Stomach smooth muscle (tissue), 2 donors: ENCODE data around the gene HBA1.
"Not testable (repeated sequence)": the region's sequence is repeated elsewhere in the genome, so short reads cannot be mapped to it uniquely, and the experiment has no call there.

Experiments
- H3K27ac ChIP-seq: one replicate; pipeline ENCODE4 v1.7.0; 2013; ENCODE audit warnings: mild to moderate bottlenecking, low read length, inconsistent platforms
- H3K27me3 ChIP-seq, 2 donors: one replicate each; pipeline ENCODE4 v1.7.0; 2013; ENCODE audit warnings: low read length in 2 of 2; ENCODE audit not compliant: insufficient read depth in 2 of 2, control insufficient read depth in 1 of 2
- H3K36me3 ChIP-seq, 2 donors: one replicate each; pipeline ENCODE4 v1.7.0; 2013; ENCODE audit warnings: low read length in 2 of 2; ENCODE audit not compliant: control insufficient read depth in 2 of 2, insufficient read depth in 2 of 2
- H3K4me1 ChIP-seq: one replicate; pipeline ENCODE4 v1.7.0; 2013; ENCODE audit warnings: low read length; ENCODE audit not compliant: control insufficient read depth, insufficient read depth
- H3K4me3 ChIP-seq, 2 donors: one replicate each; pipeline ENCODE4 v1.7.0; 2013; ENCODE audit warnings: low read length in 2 of 2
- H3K9ac ChIP-seq, 2 donors: one replicate each; pipeline ENCODE4 v1.7.0; 2013; ENCODE audit warnings: low read length in 2 of 2, mild to moderate bottlenecking in 1 of 2
- H3K9me3 ChIP-seq, 2 donors: one replicate each; pipeline ENCODE4 v1.7.0; 2013; ENCODE audit warnings: low read length in 2 of 2; ENCODE audit not compliant: control insufficient read depth in 2 of 2
- donor health status: healthy.
- donor health status: Pancreatic carcinoma.

The HBA1 gene

GRCh38 chr16:211631-212180 is 35.2 kb downstream of the HBA1 start:
- H3K36me3 ChIP-seq, result peaks cover 31 to 33% of the 10 kb centered on the region in 2 donors
- not testable (repeated sequence) for H3K27ac ChIP-seq

GRCh38 chr16:212999-213398 is 36.5 kb downstream of the HBA1 start:
- H3K27ac ChIP-seq, result no peak overlapping the region
- no peaks in the 10 kb centered on the region for H3K4me1 ChIP-seq
- H3K36me3 ChIP-seq, result peaks cover 25 to 36% of the 10 kb centered on the region in 2 donors
- no peaks in the 10 kb centered on the region for H3K27me3 ChIP-seq
- H3K9me3 ChIP-seq, result no peaks in the 10 kb centered on the region
- no peak overlapping the region for H3K4me3 ChIP-seq
- no peak overlapping the region for H3K9ac ChIP-seq

More at GRCh38 chr16:211631-212180, 35.2 kb downstream of the HBA1 start:
- H3K4me1 ChIP-seq, H3K9me3 ChIP-seq, H3K9ac ChIP-seq, H3K4me3 ChIP-seq, H3K27me3 ChIP-seq: not testable (repeated sequence)

GRCh38 chr16:220021-220420 is 43.5 kb downstream of the HBA1 start:
- H3K9me3 ChIP-seq, result no peaks in the 10 kb centered on the region
- no peaks in the 10 kb centered on the region for H3K27me3 ChIP-seq
- H3K4me1 ChIP-seq, result no peaks in the 10 kb centered on the region
- H3K36me3 ChIP-seq, result peaks cover 23 to 30% of the 10 kb centered on the region in 2 donors
- H3K9ac ChIP-seq, result no peak overlapping the region
- no peak overlapping the region for H3K27ac ChIP-seq
- no peak overlapping the region for H3K4me3 ChIP-seq
